Progenitor cell of endocrine pancreas (in vitro differentiated cells): ENCODE results near the gene TEX29. TPM values are rescaled to one million over a fixed set of nuclear protein-coding genes. Genes with fewer than 3 reads are reported as not detected.

Experiments used
- DNase-seq: peaks from one replicate; pipeline ENCODE4 v3.0.0; 2021; ENCODE audit warnings: low spot score; ENCODE audit not compliant: unreplicated experiment
- H3K27ac Mint-ChIP-seq: 2 replicates; pipeline ENCODE4 v1.8.0; 2021; ENCODE audit warnings: mild to moderate bottlenecking, moderate library complexity, mixed read lengths
- H3K27me3 Mint-ChIP-seq: 2 replicates; pipeline ENCODE4 v1.8.0; 2021; ENCODE audit warnings: mixed read lengths
- H3K36me3 Mint-ChIP-seq: 2 replicates; pipeline ENCODE4 v1.8.0; 2022; ENCODE audit warnings: mixed read lengths; ENCODE audit not compliant: insufficient read depth
- H3K4me1 Mint-ChIP-seq: 2 replicates; pipeline ENCODE4 v1.8.0; 2021; ENCODE audit warnings: low read depth, mixed read lengths
- H3K4me3 Mint-ChIP-seq: 2 replicates; pipeline ENCODE4 v1.8.0; 2021; ENCODE audit warnings: low read depth, mild to moderate bottlenecking, moderate library complexity, mixed read lengths
- H3K9me3 Mint-ChIP-seq: 2 replicates; pipeline ENCODE4 v1.8.0; 2021; ENCODE audit warnings: low read depth, mixed read lengths
- CTCF ChIP-seq: fragments of 200-600 bp; sonication (generic); IDR thresholded peaks from one replicate; pipeline ENCODE4 v1.5.0; 2021; ENCODE audit warnings: antibody characterized with exemption, mild to moderate bottlenecking; ENCODE audit not compliant: unreplicated experiment
- total RNA-seq: library from RNA; stranded (reverse); gene quantifications from 2 replicates; pipeline ENCODE4 v1.2.1, GENCODE V29; 2021

TEX29 gene
- total RNA-seq, 1 donor from 2014 or later, result 0.43 TPM

DNA sequence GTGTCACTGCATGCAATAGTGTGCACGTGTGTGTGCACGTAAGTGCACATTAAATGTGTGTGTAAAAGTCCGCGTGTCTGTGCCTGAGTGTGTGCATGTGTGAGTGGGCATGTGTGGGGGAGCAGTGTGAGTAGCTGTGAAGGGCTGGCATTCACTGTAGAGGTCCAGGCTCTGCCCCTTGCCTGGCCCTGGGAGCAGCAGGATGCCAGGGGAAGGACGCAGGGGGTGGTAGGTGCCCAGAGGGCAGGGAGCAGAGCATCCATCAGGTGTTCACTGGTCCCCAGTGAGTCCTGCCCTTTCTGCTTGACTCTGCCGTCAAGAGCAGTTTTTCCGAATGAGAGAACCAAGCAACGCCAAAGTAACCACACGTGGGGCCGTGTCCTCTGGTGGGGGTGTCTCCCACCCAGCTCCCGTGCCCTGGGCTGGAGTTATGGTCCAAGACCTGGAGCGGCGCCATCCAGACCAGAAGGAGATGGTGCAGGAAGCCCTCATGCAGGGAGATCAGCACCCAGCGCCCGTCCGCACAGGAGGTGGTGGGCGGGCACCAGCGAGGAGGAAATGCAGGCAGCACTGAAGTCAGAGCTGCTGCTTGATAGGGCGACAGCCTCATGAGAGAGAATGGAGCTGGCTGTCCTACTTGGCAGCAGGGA lies 68.5 kb downstream of the TEX29 start:
- H3K27me3 Mint-ChIP-seq, result peaks cover 7% of the 10 kb centered on the region
- no peaks in the 10 kb centered on the region for H3K36me3 Mint-ChIP-seq
- no peak for TF ChIP-seq CTCF
- H3K9me3 Mint-ChIP-seq, result no peaks in the 10 kb centered on the region
- no peak overlapping the region for H3K27ac Mint-ChIP-seq
- H3K4me3 Mint-ChIP-seq, result no peak overlapping the region
- H3K4me1 Mint-ChIP-seq, result no peaks in the 10 kb centered on the region
- DNase-seq, result no peak

- DNase-seq, result no peak
- no peak for TF ChIP-seq CTCF
- no peaks in the 10 kb centered on the region for H3K4me1 Mint-ChIP-seq
- no peaks in the 10 kb centered on the region for H3K36me3 Mint-ChIP-seq
- H3K4me3 Mint-ChIP-seq, result no peak overlapping the region
- no peaks in the 10 kb centered on the region for H3K9me3 Mint-ChIP-seq
- H3K27me3 Mint-ChIP-seq, result peaks cover under 1% of the 10 kb centered on the region
- H3K27ac Mint-ChIP-seq, result no peak overlapping the region
Measured at GRCh38 chr13:111389621-111390521, 69.4 kb downstream of the TEX29 start.

DNA sequence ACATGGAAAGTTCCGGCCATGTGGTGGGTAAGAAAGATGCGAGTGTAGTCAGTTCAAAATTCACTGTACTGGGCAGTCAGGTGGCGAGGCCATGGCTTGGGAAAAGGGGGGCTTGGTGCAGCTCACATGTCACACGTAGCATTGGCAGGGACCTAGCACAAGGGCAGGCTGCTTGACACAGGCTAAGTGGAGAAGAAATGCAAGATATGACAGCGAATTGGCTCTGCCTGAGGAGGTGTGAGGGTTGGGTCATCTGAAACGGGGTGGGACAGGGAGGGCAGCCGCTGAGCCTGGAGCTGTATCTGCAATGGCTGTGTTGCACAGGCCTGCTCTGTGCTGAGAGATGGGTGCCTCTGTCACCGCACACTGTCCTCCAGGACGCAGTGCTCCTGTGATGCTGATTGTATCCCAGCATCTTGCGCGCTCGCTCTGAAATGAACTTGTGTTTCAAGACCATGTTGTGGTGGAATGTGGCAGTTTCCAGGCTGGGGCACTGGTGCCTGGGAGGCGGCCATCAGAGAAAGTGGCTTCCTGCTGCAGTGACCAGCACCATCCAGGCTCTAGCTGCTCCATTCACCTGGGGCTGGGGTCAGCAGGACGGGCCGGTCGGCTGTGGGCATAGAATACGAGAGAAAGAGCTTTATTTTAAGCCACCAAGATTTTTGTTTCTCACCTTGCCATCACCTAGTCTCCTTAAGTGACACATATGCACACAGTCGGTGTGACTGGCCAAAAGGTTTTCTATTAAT lies 70.3 kb downstream of the TEX29 start:
- H3K4me1 Mint-ChIP-seq, result no peaks in the 10 kb centered on the region

GRCh38 chr13:111392486-111392885 lies 72.0 kb downstream of the TEX29 start:
- TF ChIP-seq CTCF, result no peak
- Mint-ChIP-seq H3K9me3 (no peaks in the 10 kb centered on the region), H3K27me3 (no peaks in the 10 kb centered on the region), H3K4me3 (no peak overlapping the region), H3K4me1 (no peaks in the 10 kb centered on the region), H3K36me3 (no peaks in the 10 kb centered on the region), H3K27ac (no peak overlapping the region)
- DNase-seq, result no peak

More for the DNA sequence above, 70.3 kb downstream of the TEX29 start:
- Mint-ChIP-seq H3K4me3 (no peak overlapping the region), H3K27me3 (no peaks in the 10 kb centered on the region), H3K27ac (no peak overlapping the region), H3K36me3 (no peaks in the 10 kb centered on the region), H3K9me3 (no peaks in the 10 kb centered on the region)
- no peak for TF ChIP-seq CTCF
- DNase-seq, result no peak

DNA sequence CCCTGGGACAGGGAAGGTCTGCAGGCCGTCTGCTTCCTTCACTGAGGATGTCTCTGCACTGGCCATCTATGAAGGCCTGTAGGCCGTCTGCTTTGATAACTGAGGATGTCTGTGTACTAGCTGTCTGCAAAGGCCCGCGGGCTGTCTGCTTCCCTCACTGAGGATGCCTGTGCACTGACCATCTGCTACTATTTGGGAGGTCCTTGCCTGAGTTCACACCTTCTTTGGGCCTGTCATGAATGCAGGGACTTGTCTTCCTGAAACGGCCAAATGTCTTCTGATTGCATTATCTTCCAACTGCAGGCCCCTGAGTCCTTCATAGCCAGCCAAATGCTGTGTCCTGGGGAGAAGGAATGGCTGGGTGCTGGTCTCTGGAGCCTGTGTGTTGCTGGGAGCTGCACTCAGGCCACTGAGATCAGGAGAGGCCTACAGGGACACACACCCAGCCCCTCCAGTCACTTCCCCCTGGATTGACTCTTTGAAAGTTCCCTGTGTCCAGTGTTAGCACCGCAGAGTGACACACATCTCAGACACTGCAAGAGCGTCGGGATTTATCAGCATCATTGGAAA lies 72.9 kb downstream of the TEX29 start:
- H3K4me1 Mint-ChIP-seq, result no peaks in the 10 kb centered on the region
- H3K4me3 Mint-ChIP-seq, result no peak overlapping the region
- no peaks in the 10 kb centered on the region for H3K9me3 Mint-ChIP-seq
- no peak overlapping the region for H3K27ac Mint-ChIP-seq
- TF ChIP-seq CTCF, result no peak
- no peak for DNase-seq
- peaks cover 1% of the 10 kb centered on the region for H3K27me3 Mint-ChIP-seq
- H3K36me3 Mint-ChIP-seq, result no peaks in the 10 kb centered on the region
